HepG2 (cell line): ENCODE measurements around the gene TGM1. TPM values are rescaled to one million over a fixed set of nuclear protein-coding genes. Genes with fewer than 3 reads are reported as not detected.
A peak's percentile ranks its signal among the peaks of the same experiment; 100 is the strongest.

Experiments
- ARID2 ChIP-seq: sonication (generic); formaldehyde crosslinking; IDR thresholded peaks from 2 replicates; pipeline ENCODE4 v1.8.1; 2022; ENCODE audit warnings: mild to moderate bottlenecking, missing genetic modification reagents, borderline replicate concordance
- DR1 ChIP-seq: sonication (generic); formaldehyde crosslinking; IDR thresholded peaks from 2 replicates; pipeline ENCODE4 v1.8.0; 2021; ENCODE audit warnings: mild to moderate bottlenecking, missing genetic modification reagents, inconsistent platforms
- EHMT2 ChIP-seq: fragments of 200-600 bp; sonication (generic); IDR thresholded peaks from 2 replicates; pipeline ENCODE4 v1.7.0; 2017; ENCODE audit warnings: antibody characterized with exemption, low read depth, low read length, borderline replicate concordance
- FLYWCH1 ChIP-seq: sonication (generic); formaldehyde crosslinking; IDR thresholded peaks from 2 replicates; pipeline ENCODE4 v1.8.1; 2023; ENCODE audit warnings: mild to moderate bottlenecking, missing genetic modification reagents
- GATA4 ChIP-seq: sonication (generic); IDR thresholded peaks from 2 replicates; pipeline ENCODE4 v1.6.1; 2016; ENCODE audit warnings: antibody characterized with exemption, low read depth, borderline replicate concordance
- POLR2G ChIP-seq: fragments of 200-400 bp; formaldehyde crosslinking; IDR thresholded peaks from 2 replicates; pipeline ENCODE4 v1.6.1; 2018; ENCODE audit warnings: mild to moderate bottlenecking, low read depth, low read length, moderate library complexity
- RELA ChIP-seq: sonication (generic); formaldehyde crosslinking; IDR thresholded peaks from 2 replicates; pipeline ENCODE4 v1.4.0; 2020; ENCODE audit warnings: missing genetic modification reagents
- RXRA ChIP-seq: sonication (generic); formaldehyde crosslinking; IDR thresholded peaks from 2 replicates; pipeline ENCODE4 v1.5.1; 2020; ENCODE audit warnings: missing genetic modification reagents
- SMYD3 ChIP-seq: sonication (generic); formaldehyde crosslinking; IDR thresholded peaks from 2 replicates; pipeline ENCODE4 v1.8.1; 2023; ENCODE audit warnings: mild to moderate bottlenecking, missing genetic modification reagents
- SP5 ChIP-seq: IDR thresholded peaks from 2 replicates; pipeline ENCODE4 v1.6.1; 2016; ENCODE audit warnings: low read depth, borderline replicate concordance
- TOE1 ChIP-seq: sonication (generic); formaldehyde crosslinking; IDR thresholded peaks from 2 replicates; pipeline ENCODE4 v1.4.0; 2020; ENCODE audit warnings: mild to moderate bottlenecking, missing genetic modification reagents
- ZBTB25 ChIP-seq: IDR thresholded peaks from 2 replicates; pipeline ENCODE4 v1.6.1; 2018; ENCODE audit warnings: missing genetic modification reagents
- ZMYM3 ChIP-seq: sonication (generic); formaldehyde crosslinking; IDR thresholded peaks from 2 replicates; pipeline ENCODE4 v1.5.1; 2020; ENCODE audit warnings: mild to moderate bottlenecking, missing genetic modification reagents
- ZMYM4 ChIP-seq: sonication (generic); formaldehyde crosslinking; IDR thresholded peaks from 2 replicates; pipeline ENCODE4 v1.8.1; 2023; ENCODE audit warnings: mild to moderate bottlenecking, missing genetic modification reagents
- ZNF451 ChIP-seq: sonication (generic); formaldehyde crosslinking; IDR thresholded peaks from 2 replicates; pipeline ENCODE4 v1.5.0; 2020; ENCODE audit warnings: mild to moderate bottlenecking, missing genetic modification reagents
- ZNF615 ChIP-seq: sonication (generic); formaldehyde crosslinking; IDR thresholded peaks from 2 replicates; pipeline ENCODE4 v1.5.0; 2020; ENCODE audit warnings: mild to moderate bottlenecking, missing genetic modification reagents, borderline replicate concordance
- ZNF704 ChIP-seq: sonication (generic); formaldehyde crosslinking; IDR thresholded peaks from 2 replicates; pipeline ENCODE4 v1.8.1; 2023; ENCODE audit warnings: mild to moderate bottlenecking, inconsistent platforms, moderate library complexity, missing genetic modification reagents, borderline replicate concordance
- ZNF768 ChIP-seq: sonication (generic); formaldehyde crosslinking; IDR thresholded peaks from 2 replicates; pipeline ENCODE4 v1.4.0; 2020; ENCODE audit warnings: missing genetic modification reagents
- ZNF790 ChIP-seq: sonication (generic); formaldehyde crosslinking; IDR thresholded peaks from 2 replicates; pipeline ENCODE4 v1.8.0; 2022; ENCODE audit warnings: missing genetic modification reagents, mild to moderate bottlenecking, borderline replicate concordance
- polyA plus RNA-seq, 8 experiments: library from polyadenylated mRNA; depleted of rRNA in 3 of 8; stranded (reverse) in 7 of 8; unstranded in 1 of 8; fragments of >200 nt; fragmentation: Illumina TruSeq in 4 of 8; extraction: Trizol in 4 of 8; gene quantifications; 2 replicates each; pipeline versions ENCODE4 v1.2.1 to v1.2.3, GENCODE V29; 2011 to 2016; ENCODE audit warnings: low read depth in 4 of 8, missing spikeins in 1 of 8, mixed read lengths in 1 of 8; ENCODE audit not compliant: insufficient read depth in 1 of 8
- total RNA-seq, 5 experiments: library from RNA; depleted of rRNA; stranded (reverse); fragments of >200 nt; fragmentation: Illumina TruSeq; extraction: Trizol; gene quantifications; 2 replicates each; pipeline ENCODE4 v1.2.3, GENCODE V29; 2016; ENCODE audit warnings: low read depth in 1 of 5
- TF ChIP-seq, protein P1 (sequence below): sonication (generic); formaldehyde crosslinking; IDR thresholded peaks from 2 replicates; pipeline ENCODE4 v1.5.0; 2020; ENCODE audit warnings: mild to moderate bottlenecking, missing genetic modification reagents
- TF ChIP-seq, protein P2 (sequence below): sonication (generic); formaldehyde crosslinking; IDR thresholded peaks from 2 replicates; pipeline ENCODE4 v1.8.0; 2022; ENCODE audit warnings: mild to moderate bottlenecking, missing genetic modification reagents, moderate library complexity
- TF ChIP-seq, protein P3 (sequence below): sonication (generic); formaldehyde crosslinking; conservative IDR thresholded peaks from 2 replicates; pipeline ENCODE4 v1.8.0; 2022; ENCODE audit warnings: low read depth, missing genetic modification reagents

Gene TGM1
- total and polyA plus RNA-seq, 2 of the 13 experiments (the other 11 are each of a cell fraction or from before 2014, with no cell fraction given) = 3.2 to 10.6 TPM

DNA sequence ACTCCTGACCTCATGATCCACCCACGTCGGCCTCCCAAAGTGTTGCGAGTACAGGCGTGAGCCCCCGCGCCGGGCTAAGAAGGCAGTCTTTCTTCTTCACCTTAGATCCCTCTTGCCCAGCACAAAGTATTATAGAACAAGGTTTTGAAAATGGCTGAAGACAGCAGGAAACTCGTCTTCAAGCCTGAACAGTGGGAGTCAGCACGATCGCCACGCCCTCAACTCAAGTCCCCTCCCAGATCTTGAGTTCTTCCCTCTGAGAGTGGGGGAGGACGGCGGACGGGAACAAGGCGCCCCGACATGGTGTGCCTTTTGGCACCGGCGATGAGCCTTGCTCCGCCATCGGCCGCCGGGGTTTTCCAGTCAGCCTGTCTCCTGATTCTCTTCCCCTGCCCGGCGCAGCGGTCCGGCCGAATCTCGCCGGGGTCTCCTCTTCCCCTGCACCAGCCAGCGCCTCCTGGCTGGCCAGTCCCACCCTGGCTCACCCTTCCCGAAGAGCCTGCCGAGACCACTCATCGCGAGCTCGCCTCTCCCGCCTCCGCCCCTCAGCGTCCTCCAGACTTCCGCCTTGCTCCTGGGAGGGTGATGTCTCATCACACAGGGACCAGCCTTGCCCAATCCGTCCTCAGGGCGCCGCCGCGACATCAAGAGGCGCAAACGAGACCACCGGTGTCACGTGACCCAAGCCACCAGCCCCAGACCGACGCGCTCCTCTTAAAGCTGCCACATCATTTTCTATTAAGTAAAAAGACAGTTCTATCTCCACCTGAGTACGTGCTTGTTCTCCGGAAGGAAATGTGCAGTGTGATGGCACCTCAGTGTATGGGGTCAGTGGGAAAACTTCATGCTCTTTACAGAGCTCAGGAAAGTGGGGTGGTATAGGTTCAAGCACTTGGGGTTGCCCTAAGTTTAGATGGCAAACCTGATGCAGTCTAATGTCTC is 49.8 kb downstream of the TGM1 start, which contains the start of gene CHMP4A (continued):
- TF ChIP-seq ZBTB25 (CRISPR knock-in tag) (peak; percentile 97), GATA4 (peak; percentile 86; the same call in 1 of the 2 replicates), ZNF790 (CRISPR knock-in tag) (0 out of 2 replicates have a peak, but pooled peaks have one; percentile 19), FLYWCH1 (CRISPR knock-in tag) (no peak), ARID2 (CRISPR knock-in tag) (peak; percentile 92), ZMYM3 (CRISPR knock-in tag) (peak; percentile 30; the same call in 1 of the 2 replicates), RELA (CRISPR knock-in tag) (peak; percentile 93), ZNF768 (CRISPR knock-in tag) (peak; percentile 89), TOE1 (peak; percentile 78; the same call in 1 of the 2 replicates), DR1 (peak; percentile 77; the same call in 1 of the 2 replicates), ZNF451 (CRISPR knock-in tag) (no peak; the same call in none of the 2 replicates), SP5 (CRISPR knock-in tag) (peak; percentile 74), POLR2G (peak; percentile 100), SMYD3 (CRISPR knock-in tag) (peak; percentile 96), EHMT2 (no peak), ZNF615 (peak; percentile 71), ZNF704 (peak; percentile 97), RXRA (peak; percentile 88), ZMYM4 (CRISPR knock-in tag) (peak; percentile 99)
- TF ChIP-seq, protein P1, sequence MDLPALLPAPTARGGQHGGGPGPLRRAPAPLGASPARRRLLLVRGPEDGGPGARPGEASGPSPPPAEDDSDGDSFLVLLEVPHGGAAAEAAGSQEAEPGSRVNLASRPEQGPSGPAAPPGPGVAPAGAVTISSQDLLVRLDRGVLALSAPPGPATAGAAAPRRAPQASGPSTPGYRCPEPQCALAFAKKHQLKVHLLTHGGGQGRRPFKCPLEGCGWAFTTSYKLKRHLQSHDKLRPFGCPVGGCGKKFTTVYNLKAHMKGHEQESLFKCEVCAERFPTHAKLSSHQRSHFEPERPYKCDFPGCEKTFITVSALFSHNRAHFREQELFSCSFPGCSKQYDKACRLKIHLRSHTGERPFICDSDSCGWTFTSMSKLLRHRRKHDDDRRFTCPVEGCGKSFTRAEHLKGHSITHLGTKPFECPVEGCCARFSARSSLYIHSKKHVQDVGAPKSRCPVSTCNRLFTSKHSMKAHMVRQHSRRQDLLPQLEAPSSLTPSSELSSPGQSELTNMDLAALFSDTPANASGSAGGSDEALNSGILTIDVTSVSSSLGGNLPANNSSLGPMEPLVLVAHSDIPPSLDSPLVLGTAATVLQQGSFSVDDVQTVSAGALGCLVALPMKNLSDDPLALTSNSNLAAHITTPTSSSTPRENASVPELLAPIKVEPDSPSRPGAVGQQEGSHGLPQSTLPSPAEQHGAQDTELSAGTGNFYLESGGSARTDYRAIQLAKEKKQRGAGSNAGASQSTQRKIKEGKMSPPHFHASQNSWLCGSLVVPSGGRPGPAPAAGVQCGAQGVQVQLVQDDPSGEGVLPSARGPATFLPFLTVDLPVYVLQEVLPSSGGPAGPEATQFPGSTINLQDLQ (CRISPR knock-in tag) = no peak
- TF ChIP-seq, protein P2, sequence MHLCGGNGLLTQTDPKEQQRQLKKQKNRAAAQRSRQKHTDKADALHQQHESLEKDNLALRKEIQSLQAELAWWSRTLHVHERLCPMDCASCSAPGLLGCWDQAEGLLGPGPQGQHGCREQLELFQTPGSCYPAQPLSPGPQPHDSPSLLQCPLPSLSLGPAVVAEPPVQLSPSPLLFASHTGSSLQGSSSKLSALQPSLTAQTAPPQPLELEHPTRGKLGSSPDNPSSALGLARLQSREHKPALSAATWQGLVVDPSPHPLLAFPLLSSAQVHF (CRISPR knock-in tag) = no peak
- TF ChIP-seq, protein P3, sequence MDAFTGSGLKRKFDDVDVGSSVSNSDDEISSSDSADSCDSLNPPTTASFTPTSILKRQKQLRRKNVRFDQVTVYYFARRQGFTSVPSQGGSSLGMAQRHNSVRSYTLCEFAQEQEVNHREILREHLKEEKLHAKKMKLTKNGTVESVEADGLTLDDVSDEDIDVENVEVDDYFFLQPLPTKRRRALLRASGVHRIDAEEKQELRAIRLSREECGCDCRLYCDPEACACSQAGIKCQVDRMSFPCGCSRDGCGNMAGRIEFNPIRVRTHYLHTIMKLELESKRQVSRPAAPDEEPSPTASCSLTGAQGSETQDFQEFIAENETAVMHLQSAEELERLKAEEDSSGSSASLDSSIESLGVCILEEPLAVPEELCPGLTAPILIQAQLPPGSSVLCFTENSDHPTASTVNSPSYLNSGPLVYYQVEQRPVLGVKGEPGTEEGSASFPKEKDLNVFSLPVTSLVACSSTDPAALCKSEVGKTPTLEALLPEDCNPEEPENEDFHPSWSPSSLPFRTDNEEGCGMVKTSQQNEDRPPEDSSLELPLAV (CRISPR knock-in tag) = no peak
